ENCODE measurements around the gene AQP9.

The AQP9 gene

DNA sequence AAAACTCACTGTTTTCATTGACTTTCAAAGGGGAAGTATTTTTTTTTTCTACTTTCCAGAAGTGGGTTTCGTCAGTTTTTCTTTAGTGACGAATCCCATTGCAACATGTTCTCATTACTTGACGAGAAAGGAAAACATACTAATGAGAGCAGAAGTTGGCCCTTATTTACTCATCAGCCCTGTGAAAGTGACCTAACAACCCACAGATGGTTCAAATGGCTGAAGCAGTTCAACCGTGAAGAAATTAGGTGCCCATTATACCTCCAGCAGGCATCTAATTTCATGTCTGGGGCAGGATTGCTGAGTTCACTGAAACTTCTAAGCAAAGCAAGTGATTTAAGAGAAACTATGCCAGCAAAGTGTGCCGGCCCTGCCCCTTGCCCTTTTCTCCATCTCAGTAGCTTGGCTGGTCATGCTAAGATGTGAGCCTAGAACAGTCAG is 9.0 kb downstream of the AQP9 start:
- in situ Hi-C loops (cut with HindIII; ENCODE audit: low pct_ligation_motif_present, low sequenced_read_pairs) = no loop called here
- DNase-seq = no peak
- H3K36me3 ChIP-seq (replicated peaks) = no peaks in the 10 kb centered on the region
- no peak for TF ChIP-seq CTCF (IDR thresholded peaks at IDR 0.05; ENCODE audit: low read depth, low read length, missing control alignments)
- H3K27me3 ChIP-seq (replicated peaks) = no peaks in the 10 kb centered on the region
- no peak overlapping the region for H3K4me3 ChIP-seq (ENCODE audit: low read depth, low read length)
- no peak overlapping the region for H3K27ac ChIP-seq

DNA sequence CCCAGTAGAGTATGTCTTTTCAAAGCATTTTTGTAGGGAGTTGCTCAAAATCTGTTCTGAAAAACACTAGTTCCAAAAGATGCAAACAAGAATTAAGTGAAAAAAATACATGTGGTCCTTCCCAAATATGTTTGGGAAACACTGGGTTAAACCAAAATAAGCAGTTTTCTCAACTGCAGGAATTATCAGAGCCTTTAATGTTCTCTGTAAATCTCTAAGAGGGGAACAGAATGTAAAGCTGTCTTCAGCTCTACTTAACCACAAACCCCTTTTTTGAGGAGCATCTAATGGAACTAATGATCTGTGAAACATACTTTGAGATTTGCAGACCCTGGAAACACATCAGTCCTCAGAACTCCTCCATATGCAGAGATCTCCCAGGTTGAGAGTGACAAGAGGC is 9.9 kb downstream of the AQP9 start:
- no peaks in the 10 kb centered on the region for H3K27me3 ChIP-seq (replicated peaks)
- H3K36me3 ChIP-seq (replicated peaks) = no peaks in the 10 kb centered on the region
- no peak for DNase-seq
- in situ Hi-C loops (cut with HindIII; ENCODE audit: low pct_ligation_motif_present, low sequenced_read_pairs) = no loop called here
- no peak for TF ChIP-seq CTCF (IDR thresholded peaks at IDR 0.05; ENCODE audit: low read depth, low read length, missing control alignments)
- no peak overlapping the region for H3K4me3 ChIP-seq (ENCODE audit: low read depth, low read length)
- H3K27ac ChIP-seq = no peak overlapping the region

- no peak for DNase-seq
- Histone ChIP-seq H3K27ac (no peak overlapping the region), H3K27me3 (replicated peaks) (no peaks in the 10 kb centered on the region), H3K4me3 (ENCODE audit: low read depth, low read length) (no peak overlapping the region), H3K36me3 (replicated peaks) (no peaks in the 10 kb centered on the region)
- in situ Hi-C loops (cut with HindIII; ENCODE audit: low pct_ligation_motif_present, low sequenced_read_pairs) = no loop called here
- TF ChIP-seq CTCF (IDR thresholded peaks at IDR 0.05; ENCODE audit: low read depth, low read length, missing control alignments) = no peak
Measured at GRCh38 chr15:58148633-58149445, 10.7 kb downstream of the AQP9 start.

GRCh38 chr15:58154769-58155168 is 16.6 kb downstream of the AQP9 start:
- Histone ChIP-seq H3K27ac (no peak overlapping the region), H3K27me3 (replicated peaks) (no peaks in the 10 kb centered on the region), H3K36me3 (replicated peaks) (no peaks in the 10 kb centered on the region), H3K4me3 (ENCODE audit: low read depth, low read length) (no peak overlapping the region)
- DNase-seq = no peak
- in situ Hi-C loops (cut with HindIII; ENCODE audit: low pct_ligation_motif_present, low sequenced_read_pairs) = no loop called here
- TF ChIP-seq CTCF (IDR thresholded peaks at IDR 0.05; ENCODE audit: low read depth, low read length, missing control alignments) = no peak

DNA sequence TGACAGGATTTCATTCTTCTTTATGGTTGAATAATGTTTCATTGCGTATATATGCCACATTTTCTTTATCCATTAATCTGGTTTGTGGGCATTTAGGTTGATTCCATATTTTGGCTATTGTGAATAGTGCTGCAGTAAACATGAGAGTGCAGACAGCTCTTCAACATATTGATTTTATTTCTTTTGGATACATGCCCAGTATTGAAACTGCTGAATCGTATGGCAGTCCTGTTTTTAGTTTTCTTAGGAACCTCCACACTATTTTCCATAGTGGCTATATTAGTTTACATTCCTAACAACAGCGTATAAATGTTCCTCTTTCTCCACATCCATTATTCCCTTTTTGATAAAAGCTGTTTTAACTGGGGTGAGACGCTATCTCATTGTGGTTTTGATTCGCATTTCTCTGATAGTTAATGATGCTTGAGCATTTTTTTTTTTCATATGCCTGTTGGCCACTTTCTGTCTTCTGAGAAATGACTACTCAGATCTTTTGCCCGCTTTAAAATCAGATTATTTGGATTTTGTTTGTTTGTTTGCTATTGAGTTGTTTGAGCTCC is 21.7 kb downstream of the AQP9 start:
- Histone ChIP-seq H3K27me3 (replicated peaks) (no peaks in the 10 kb centered on the region), H3K27ac (no peak overlapping the region), H3K4me3 (ENCODE audit: low read depth, low read length) (no peak overlapping the region), H3K36me3 (replicated peaks) (no peaks in the 10 kb centered on the region)
- in situ Hi-C loops (cut with HindIII; ENCODE audit: low pct_ligation_motif_present, low sequenced_read_pairs) = no loop called here
- no peak for DNase-seq
- no peak for TF ChIP-seq CTCF (IDR thresholded peaks at IDR 0.05; ENCODE audit: low read depth, low read length, missing control alignments)

Measured in brain microvascular endothelial cell (primary cell).